Fibroblast of villous mesenchyme (primary cell): ENCODE data around the gene LSM5. TPM values are rescaled to one million over a fixed set of nuclear protein-coding genes. Genes with fewer than 3 reads are reported as not detected.

Experiments
- DNase-seq: peaks from one replicate; pipeline ENCODE4 v3.0.0-alpha.2; 2010; ENCODE audit warnings: low read depth
- H3K4me3 ChIP-seq: 2 replicates; pipeline ENCODE4 v1.5.1; 2011; ENCODE audit warnings: low read depth, mild to moderate bottlenecking, low read length
- CTCF ChIP-seq: IDR thresholded peaks from 2 replicates; pipeline ENCODE4 v1.5.1; 2012; ENCODE audit warnings: low read depth, mild to moderate bottlenecking, low read length; ENCODE audit not compliant: insufficient read depth
- total RNA-seq: library from RNA; depleted of rRNA; stranded (reverse); fragments of >200 nt; gene quantifications from 2 replicates; pipeline ENCODE4 v1.2.3, GENCODE V29; 2012

LSM5 gene
- total RNA-seq, 1 donor, result 37.1 TPM

GRCh38 chr7:32436146-32436928 lies 53.8 kb downstream of the LSM5 start:
- no peak overlapping the region for H3K4me3 ChIP-seq
- TF ChIP-seq CTCF, result no peak
- no peak for DNase-seq

Other genes with a start within 250 kb of the LSM5 start
- 37.7 and 41.9 TPM in 2 replicates for gene AVL9, start 5.1 kb upstream of the LSM5 start, total RNA-seq